Endothelial cell of hepatic sinusoid (primary cell): ENCODE results near the gene AGBL4.
"Not testable (repeated sequence)": the region's sequence is repeated elsewhere in the genome, so short reads cannot be mapped to it uniquely, and the experiment has no call there.

Experiments
- in situ Hi-C: cut with HindIII; loops from 2 replicates; pipeline ENCODE4 v1.10.0; 2017; ENCODE audit warnings: low sequenced_read_pairs

AGBL4 gene

GRCh38 chr1:49051647-49052046 lies 972.1 kb downstream of the AGBL4 start:
- in situ Hi-C loops = no loop called here

GRCh38 chr1:49050041-49050440 lies 973.7 kb downstream of the AGBL4 start:
- in situ Hi-C loops = no loop called here

- in situ Hi-C loops = no loop called here
These were observed 975.6 kb downstream of the AGBL4 start for GRCh38 chr1:49048188-49048587.

- in situ Hi-C loops = no loop called here
These were observed 977.4 kb downstream of the AGBL4 start for GRCh38 chr1:49046305-49046704.

- in situ Hi-C loops = no loop called here
These were observed 978.4 kb downstream of the AGBL4 start for GRCh38 chr1:49045371-49045770.

- in situ Hi-C loops = no loop called here
These were observed 987.1 kb downstream of the AGBL4 start for GRCh38 chr1:49036700-49037099.

GRCh38 chr1:49028396-49028795 lies 995.4 kb downstream of the AGBL4 start:
- in situ Hi-C loops = no loop called here

GRCh38 chr1:49026230-49026811 lies 997.4 kb downstream of the AGBL4 start:
- in situ Hi-C loops = no loop called here

- in situ Hi-C loops = no loop called here
These were observed 1007.5 kb downstream of the AGBL4 start for GRCh38 chr1:49016030-49016977.

GRCh38 chr1:49013079-49013478 lies 1010.7 kb downstream of the AGBL4 start:
- in situ Hi-C loops = no loop called here

- in situ Hi-C loops = not testable (repeated sequence)
These were observed 1020.8 kb downstream of the AGBL4 start for GRCh38 chr1:49002981-49003380.

GRCh38 chr1:48999321-48999720 lies 1024.4 kb downstream of the AGBL4 start:
- in situ Hi-C loops = no loop called here

- in situ Hi-C loops = no loop called here
These were observed 1027.4 kb downstream of the AGBL4 start for GRCh38 chr1:48996311-48996710.

GRCh38 chr1:48988633-48989197 lies 1035.0 kb downstream of the AGBL4 start:
- in situ Hi-C loops = no loop called here

GRCh38 chr1:48979940-48980339 lies 1043.8 kb downstream of the AGBL4 start:
- in situ Hi-C loops = no loop called here

GRCh38 chr1:48978413-48978812 lies 1045.3 kb downstream of the AGBL4 start:
- in situ Hi-C loops = no loop called here

GRCh38 chr1:48977273-48977672 lies 1046.5 kb downstream of the AGBL4 start:
- in situ Hi-C loops = no loop called here

- in situ Hi-C loops = no loop called here
These were observed 1053.8 kb downstream of the AGBL4 start for GRCh38 chr1:48969971-48970370.

GRCh38 chr1:48967318-48967717 lies 1056.4 kb downstream of the AGBL4 start:
- in situ Hi-C loops = no loop called here

- in situ Hi-C loops = no loop called here
These were observed 1057.2 kb downstream of the AGBL4 start for GRCh38 chr1:48966583-48966982.

- in situ Hi-C loops = no loop called here
These were observed 1063.4 kb downstream of the AGBL4 start for GRCh38 chr1:48960320-48960719.

GRCh38 chr1:48955774-48956173 lies 1068.0 kb downstream of the AGBL4 start:
- in situ Hi-C loops = no loop called here
